ENCODE data around the gene MRTFA.
"Not testable (repeated sequence)": the region's sequence is repeated elsewhere in the genome, so short reads cannot be mapped to it uniquely, and the experiment has no call there.

The MRTFA gene

DNA sequence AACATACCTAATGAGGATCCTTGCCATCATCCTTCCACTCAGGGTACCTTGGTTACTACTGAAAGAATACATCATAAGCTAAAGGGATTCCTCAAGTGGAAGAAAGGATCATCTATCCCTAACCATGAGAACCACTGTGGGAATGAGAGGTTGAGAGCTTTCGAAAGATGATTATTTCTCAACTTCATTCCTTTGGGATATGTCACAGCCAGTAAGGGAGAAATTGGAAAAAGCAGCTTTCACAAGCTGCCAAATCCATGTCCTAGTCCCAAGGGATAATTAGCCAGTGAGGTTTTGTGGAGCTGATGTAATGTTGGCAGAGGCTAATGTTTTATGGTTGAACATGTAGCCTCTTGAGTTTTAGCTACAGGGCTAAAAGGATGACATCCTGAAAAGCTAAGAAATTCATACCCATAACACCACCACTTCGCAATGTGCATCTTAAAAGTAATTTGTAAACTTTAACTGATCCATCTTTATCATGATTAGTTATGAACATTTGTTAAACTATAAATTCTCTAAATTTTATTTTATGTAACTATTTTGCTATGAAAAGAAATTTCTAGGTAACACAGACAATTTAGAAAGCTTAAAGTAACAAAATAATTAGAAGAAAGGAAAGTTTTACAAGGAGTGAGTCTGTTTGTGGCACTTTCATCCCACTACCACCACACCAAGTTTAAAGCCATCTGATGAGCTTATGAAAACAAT lies 123.9 kb downstream of the MRTFA start:
- no peak for FAIRE-seq
- TF ChIP-seq, protein P1, sequence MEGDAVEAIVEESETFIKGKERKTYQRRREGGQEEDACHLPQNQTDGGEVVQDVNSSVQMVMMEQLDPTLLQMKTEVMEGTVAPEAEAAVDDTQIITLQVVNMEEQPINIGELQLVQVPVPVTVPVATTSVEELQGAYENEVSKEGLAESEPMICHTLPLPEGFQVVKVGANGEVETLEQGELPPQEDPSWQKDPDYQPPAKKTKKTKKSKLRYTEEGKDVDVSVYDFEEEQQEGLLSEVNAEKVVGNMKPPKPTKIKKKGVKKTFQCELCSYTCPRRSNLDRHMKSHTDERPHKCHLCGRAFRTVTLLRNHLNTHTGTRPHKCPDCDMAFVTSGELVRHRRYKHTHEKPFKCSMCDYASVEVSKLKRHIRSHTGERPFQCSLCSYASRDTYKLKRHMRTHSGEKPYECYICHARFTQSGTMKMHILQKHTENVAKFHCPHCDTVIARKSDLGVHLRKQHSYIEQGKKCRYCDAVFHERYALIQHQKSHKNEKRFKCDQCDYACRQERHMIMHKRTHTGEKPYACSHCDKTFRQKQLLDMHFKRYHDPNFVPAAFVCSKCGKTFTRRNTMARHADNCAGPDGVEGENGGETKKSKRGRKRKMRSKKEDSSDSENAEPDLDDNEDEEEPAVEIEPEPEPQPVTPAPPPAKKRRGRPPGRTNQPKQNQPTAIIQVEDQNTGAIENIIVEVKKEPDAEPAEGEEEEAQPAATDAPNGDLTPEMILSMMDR (IDR thresholded peaks at IDR 0.05; ENCODE audit: insufficient read depth, missing control alignments), result no peak
- no peak for DNase-seq (ENCODE audit: insufficient read length, low spot score)

DNA sequence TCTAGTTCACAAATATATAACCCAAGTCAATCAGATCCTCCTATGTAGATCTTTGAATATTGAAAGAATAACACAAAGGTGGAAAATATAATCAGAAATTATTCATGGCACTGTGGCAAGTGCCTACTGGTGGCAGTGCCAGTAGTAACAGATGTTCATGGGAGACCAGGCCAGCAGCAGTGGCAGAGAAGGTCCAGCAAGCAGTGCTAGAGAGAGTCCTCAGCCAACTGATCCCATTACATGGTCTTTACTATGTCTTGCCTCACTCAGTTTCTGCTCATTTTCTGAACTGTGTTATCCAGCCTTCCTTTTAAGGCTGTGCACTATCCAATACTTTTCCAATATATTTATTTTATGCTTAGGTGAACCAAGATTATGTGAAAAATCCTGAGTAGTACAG lies 124.9 kb downstream of the MRTFA start:
- FAIRE-seq (no peak), DNase-seq (ENCODE audit: insufficient read length, low spot score) (no peak)
- TF ChIP-seq, protein P1 (IDR thresholded peaks at IDR 0.05; ENCODE audit: insufficient read depth, missing control alignments), result no peak

DNA sequence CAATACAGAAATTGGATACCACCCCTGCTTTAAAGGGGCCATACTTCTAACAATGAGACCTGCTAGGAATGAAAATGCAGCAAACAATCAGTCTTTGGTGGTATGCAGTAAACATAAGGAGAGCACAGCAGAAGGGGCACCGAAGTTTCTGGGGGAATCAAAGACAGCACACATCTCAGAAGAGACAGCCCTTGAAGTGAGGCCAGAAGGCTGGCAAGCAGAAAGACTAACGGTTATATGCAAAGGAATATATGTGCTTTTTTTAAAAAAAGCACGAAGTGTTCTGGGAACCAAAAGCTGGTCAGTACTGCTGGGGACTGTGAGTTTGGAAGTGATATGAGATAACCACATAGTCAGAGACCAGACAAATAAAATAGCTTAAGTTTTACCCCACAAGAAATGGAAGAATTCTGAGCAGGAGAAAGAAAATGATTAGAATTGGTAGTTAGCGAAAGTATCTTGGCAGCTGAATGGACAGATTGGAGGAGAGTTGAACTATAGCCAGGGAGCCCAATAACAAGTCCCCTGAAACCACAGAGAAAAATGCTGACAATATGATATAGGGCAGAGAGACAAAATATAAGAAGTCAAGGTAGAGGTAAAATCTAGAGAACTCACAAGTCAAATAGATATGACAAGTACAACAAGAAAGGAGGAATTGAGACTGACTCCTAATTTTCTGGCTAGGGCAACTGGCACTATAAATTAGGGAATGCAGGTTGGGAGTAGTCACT lies 125.7 kb downstream of the MRTFA start:
- no peak for FAIRE-seq
- no peak for DNase-seq (ENCODE audit: insufficient read length, low spot score)
- TF ChIP-seq, protein P1 (IDR thresholded peaks at IDR 0.05; ENCODE audit: insufficient read depth, missing control alignments), result no peak

DNA sequence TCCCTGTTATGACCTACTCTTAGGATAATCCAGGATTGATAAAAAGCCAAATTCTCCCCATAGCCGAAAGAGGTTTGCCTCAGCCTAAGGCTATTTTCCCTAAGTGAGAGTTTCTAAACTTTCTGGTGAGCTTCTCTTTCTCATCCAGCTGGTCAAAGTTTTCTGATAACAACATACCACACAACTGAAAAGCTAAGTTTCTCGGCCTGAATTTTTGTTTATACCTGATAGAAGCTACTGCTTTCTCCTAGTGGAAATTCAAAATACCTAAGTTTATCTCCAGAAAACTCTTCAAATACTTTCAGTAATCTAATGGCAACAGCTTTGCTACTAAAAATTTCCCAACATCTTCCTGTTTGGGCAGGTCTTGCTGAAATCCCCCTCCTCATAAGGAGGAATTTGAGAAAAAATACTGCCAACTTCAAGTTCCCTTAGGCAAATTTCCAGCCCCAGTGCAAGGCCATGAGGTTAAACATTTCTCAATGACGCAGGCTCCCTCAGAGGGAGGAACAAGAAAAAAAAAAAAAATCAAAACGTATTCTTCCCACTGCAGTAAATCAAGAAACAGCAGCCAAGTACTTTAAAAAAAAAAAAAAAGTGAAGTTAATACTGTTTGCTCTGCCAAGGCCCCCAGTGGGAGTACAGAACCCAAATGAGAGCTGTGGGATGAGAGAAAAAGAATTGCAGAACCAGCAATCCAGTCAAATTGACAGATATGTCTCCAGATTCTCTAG lies 127.0 kb downstream of the MRTFA start:
- FAIRE-seq, result no peak
- TF ChIP-seq, protein P1 (IDR thresholded peaks at IDR 0.05; ENCODE audit: insufficient read depth, missing control alignments), result no peak
- DNase-seq (ENCODE audit: insufficient read length, low spot score), result no peak

DNA sequence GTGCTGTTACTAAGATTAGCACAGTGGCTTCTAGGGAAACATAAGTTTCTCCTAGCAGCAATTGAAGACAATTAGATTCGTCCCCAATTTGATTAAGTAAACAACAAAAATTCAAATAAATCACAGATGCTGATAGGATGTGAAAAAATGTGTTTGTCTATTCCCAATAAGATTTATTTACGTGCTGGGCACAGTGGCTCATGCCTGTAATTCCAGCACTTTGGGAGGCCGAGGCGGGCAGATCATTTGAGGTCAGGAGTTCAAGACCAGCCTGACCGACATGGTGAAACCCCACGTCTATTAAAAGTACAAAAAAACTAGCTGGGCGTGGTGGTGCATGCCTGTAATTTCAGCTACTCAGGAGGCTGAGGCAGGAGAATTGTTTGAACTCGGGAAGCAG lies 128.5 kb downstream of the MRTFA start:
- FAIRE-seq; DNase-seq (ENCODE audit: insufficient read length, low spot score): not testable (repeated sequence)

DNA sequence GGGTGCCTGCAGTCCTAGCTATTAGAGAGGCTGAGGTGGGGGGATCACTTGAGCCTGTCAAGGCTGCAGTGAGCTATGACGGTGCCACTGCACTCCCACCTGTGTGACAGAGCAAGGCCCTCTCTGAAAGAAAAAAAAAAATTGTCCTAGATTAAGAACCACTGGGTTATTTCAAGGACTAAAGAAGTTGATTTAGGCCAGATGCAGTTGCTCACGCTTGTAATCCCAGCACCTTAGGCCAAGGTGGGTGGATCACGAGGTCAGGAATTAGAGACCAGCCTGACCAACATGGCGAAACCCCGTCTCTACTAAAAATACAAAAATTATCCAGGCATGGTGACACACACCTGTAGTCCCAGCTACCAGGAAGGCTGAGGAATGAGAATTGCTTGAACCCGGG lies 129.0 kb downstream of the MRTFA start:
- DNase-seq (ENCODE audit: insufficient read length, low spot score), result no peak

DNA sequence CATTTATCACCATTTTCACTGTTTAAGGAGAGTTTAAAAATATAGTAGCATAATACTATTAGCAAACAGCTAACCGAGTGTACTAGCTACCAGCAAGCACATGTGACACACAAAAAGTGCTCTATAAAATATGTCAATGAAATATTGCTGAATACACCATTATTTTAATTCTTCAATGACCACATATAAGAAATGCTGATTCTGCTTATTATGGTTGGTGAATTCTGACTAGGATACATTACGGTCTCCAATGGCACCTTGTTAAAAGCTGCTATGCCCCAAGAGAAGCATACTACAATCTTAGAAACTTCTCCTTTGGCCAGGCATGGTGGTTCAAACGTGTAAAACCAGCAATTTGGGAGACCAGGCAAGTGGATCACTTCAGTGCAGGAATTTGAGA lies 129.8 kb downstream of the MRTFA start:
- TF ChIP-seq, protein P1 (IDR thresholded peaks at IDR 0.05; ENCODE audit: insufficient read depth, missing control alignments), result no peak
- FAIRE-seq (no peak), DNase-seq (ENCODE audit: insufficient read length, low spot score) (no peak)

More for the DNA sequence above, 129.0 kb downstream of the MRTFA start:
- FAIRE-seq, result no peak
- TF ChIP-seq, protein P1 (IDR thresholded peaks at IDR 0.05; ENCODE audit: insufficient read depth, missing control alignments), result no peak
